ENCODE measurements around the gene P2RY8.

The P2RY8 gene

GRCh38 chrX:1417921-1418771 lies 118.8 kb downstream of the P2RY8 start:
- DNase-seq: no peak

GRCh38 chrX:1416965-1417760 lies 119.8 kb downstream of the P2RY8 start:
- DNase-seq: no peak

GRCh38 chrX:1416327-1416784 lies 120.6 kb downstream of the P2RY8 start:
- no peak for DNase-seq
